ENCODE measurements around the gene TNKS1BP1. TPM values are rescaled to one million over a fixed set of nuclear protein-coding genes. Genes with fewer than 3 reads are reported as not detected.
"Not testable (repeated sequence)": the region's sequence is repeated elsewhere in the genome, so short reads cannot be mapped to it uniquely, and the experiment has no call there.

TNKS1BP1 gene
- total and polyA plus RNA-seq, 7 experiments from 2014 or later, result 2.8 to 22.0 (median 12.5) TPM

DNA sequence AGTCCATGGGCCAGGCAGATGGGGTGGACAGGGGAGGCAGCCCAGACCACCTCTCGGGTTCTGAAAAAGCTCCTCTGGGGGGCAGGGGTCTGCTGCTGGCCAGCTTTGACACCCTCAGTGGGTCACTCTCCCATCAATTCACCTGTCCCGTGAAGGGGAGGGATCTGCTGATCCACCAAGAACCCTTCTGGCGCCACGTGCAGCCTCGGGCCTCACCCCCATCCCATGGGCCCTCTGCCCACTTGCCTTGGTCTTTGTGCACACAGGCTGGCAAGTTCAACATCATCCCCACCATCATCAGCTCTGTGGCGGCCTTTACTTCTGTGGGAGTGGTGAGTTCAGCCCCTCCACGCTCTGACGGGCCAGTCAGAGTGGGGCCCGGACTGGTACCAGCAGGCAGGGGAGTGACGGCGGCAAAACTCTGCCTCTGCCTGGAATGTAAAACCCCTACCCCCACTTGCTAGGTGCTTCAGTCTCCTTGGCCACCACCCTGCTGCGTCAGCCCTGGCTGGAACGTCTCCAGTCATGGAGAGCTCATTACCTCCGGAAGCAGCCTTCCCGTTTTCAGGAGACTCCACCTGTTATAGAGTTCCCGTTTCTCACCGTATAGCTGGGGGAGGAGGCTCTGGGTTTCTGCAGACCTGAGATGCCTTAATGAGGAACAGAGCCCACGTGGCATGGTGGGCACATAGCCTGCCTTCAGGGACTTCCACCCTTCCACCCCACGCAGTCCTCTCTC, 43.5 kb upstream of the TNKS1BP1 start:
- peaks cover 0 to 2% (median 0%) of the 10 kb centered on the region in 5 donors for H3K27me3 Mint-ChIP-seq
- Histone ChIP-seq H3K9me3 (ENCODE audit: control insufficient read depth in 2 of 3, low read length in 3 of 3) (no peaks in the 10 kb centered on the region), H3K4me1 (ENCODE audit: control insufficient read depth in 2 of 2, insufficient read depth in 2 of 2, low read length in 2 of 2) (no peaks in the 10 kb centered on the region), H3K4me3 (ENCODE audit: low read length) (no peak overlapping the region), H3K27me3 (ENCODE audit: control insufficient read depth in 2 of 2, insufficient read depth in 2 of 2, low read length in 2 of 2) (peaks cover 0 to 5% of the 10 kb centered on the region in 2 donors), H3K27ac (ENCODE audit: low read depth, low read length) (no peak overlapping the region), H3K36me3 (ENCODE audit: control insufficient read depth in 2 of 3, insufficient read depth in 3 of 3, low read length in 3 of 3) (no peaks in the 10 kb centered on the region)
- H3K4me3 Mint-ChIP-seq, result no peak overlapping the region
- no peaks in the 10 kb centered on the region for H3K9me3 Mint-ChIP-seq
- no peak for DNase-seq
- no peak for ATAC-seq
- H3K36me3 Mint-ChIP-seq, result no peaks in the 10 kb centered on the region
- intact Hi-C loops (cut with micrococcal nuclease), result no loop called here
- no peaks in the 10 kb centered on the region for H3K4me1 Mint-ChIP-seq
- H3K27ac Mint-ChIP-seq, result no peak overlapping the region
- POLR2A ChIA-PET, result no interaction called here
- CTCF ChIA-PET, result interaction anchor here (0.5 to 1.1 kb wide), 2 partner anchors 20 to 1117 kb away, joined by 3 read pairs; no protein-coding TSS in a partner anchor

DNA sequence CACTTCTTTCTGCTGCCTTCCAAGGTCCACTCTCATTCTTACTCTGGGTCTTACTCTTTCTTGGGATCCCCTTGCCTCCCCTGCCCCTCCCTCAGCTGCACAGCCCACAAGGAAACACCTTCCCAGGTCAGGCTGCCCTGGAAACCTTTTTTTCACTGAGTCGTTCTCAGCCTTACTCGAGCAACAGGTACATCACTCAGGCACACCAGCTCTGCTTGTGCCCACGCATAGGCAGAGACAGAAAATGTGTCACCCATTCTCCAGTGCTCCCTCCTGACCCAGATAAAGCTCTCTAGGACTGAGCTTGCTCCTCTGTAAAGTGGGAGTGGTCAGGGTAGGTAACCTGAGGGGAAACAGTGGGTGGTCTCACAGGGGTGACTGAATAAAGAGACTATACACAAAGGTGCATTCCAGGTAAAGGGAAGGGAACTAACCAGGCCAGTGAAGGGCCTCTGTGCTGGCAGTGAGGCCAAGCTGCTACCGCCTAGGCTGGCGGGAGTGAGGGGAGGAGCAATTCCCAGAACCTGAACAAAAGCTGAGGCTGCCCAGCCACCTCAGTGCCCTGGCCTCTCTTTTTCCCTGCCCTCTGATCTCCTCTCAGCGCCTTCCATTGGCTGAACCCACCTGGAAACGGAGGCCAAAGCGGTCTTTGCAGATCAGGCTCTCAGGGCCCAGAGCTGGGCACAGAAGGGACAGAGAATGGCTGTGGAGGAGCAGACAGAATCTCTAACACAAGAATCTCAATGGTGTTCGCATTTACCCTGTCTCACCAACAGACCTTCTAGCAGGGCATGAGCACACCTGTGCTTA, 40.3 kb upstream of the TNKS1BP1 start:
- H3K9me3 ChIP-seq (ENCODE audit: control insufficient read depth in 2 of 3, low read length in 3 of 3), result no peaks in the 10 kb centered on the region
- Mint-ChIP-seq H3K27ac (no peak overlapping the region), H3K27me3 (peaks cover 0 to 7% (median 3%) of the 10 kb centered on the region in 5 donors), H3K9me3 (peaks cover 0 to 2% (median 0%) of the 10 kb centered on the region in 11 donors), H3K4me1 (no peaks in the 10 kb centered on the region), H3K4me3 (no peak overlapping the region), H3K36me3 (no peaks in the 10 kb centered on the region)
- H3K36me3 ChIP-seq (ENCODE audit: control insufficient read depth in 2 of 3, insufficient read depth in 3 of 3, low read length in 3 of 3), result no peaks in the 10 kb centered on the region
- H3K27ac ChIP-seq (ENCODE audit: low read depth, low read length), result no peak overlapping the region
- ATAC-seq (no peak), DNase-seq (no peak)
- H3K4me3 ChIP-seq (ENCODE audit: low read length), result no peak overlapping the region
- H3K4me1 ChIP-seq (ENCODE audit: control insufficient read depth in 2 of 2, insufficient read depth in 2 of 2, low read length in 2 of 2), result no peaks in the 10 kb centered on the region
- intact Hi-C loops (cut with micrococcal nuclease), result no loop called here
- POLR2A ChIA-PET, result no interaction called here
- CTCF ChIA-PET, result no interaction called here
- H3K27me3 ChIP-seq (ENCODE audit: control insufficient read depth in 2 of 2, insufficient read depth in 2 of 2, low read length in 2 of 2), result peaks cover 0 to 5% of the 10 kb centered on the region in 2 donors

GRCh38 chr11:57363131-57364080, 38.7 kb upstream of the TNKS1BP1 start:
- CTCF ChIA-PET, result interaction anchor here (1.7 kb wide), 1 partner anchor 10 kb away, joined by 8 read pairs; no protein-coding TSS in a partner anchor
- H3K36me3 ChIP-seq (ENCODE audit: control insufficient read depth in 2 of 3, insufficient read depth in 3 of 3, low read length in 3 of 3), result no peaks in the 10 kb centered on the region

GRCh38 chr11:57361926-57362325, 37.2 kb upstream of the TNKS1BP1 start:
- no peaks in the 10 kb centered on the region for H3K9me3 ChIP-seq (ENCODE audit: control insufficient read depth in 2 of 3, low read length in 3 of 3)
- H3K9me3 Mint-ChIP-seq, result peaks cover 0 to 2% (median 0%) of the 10 kb centered on the region in 11 donors
- no peak overlapping the region for H3K27ac ChIP-seq (ENCODE audit: low read depth, low read length)
- H3K36me3 Mint-ChIP-seq, result no peaks in the 10 kb centered on the region
- H3K4me1 ChIP-seq (ENCODE audit: control insufficient read depth in 2 of 2, insufficient read depth in 2 of 2, low read length in 2 of 2), result no peaks in the 10 kb centered on the region
- H3K27me3 Mint-ChIP-seq, result peaks cover 0 to 7% (median 3%) of the 10 kb centered on the region in 5 donors
- no peaks in the 10 kb centered on the region for H3K4me1 Mint-ChIP-seq
- H3K4me3 Mint-ChIP-seq, result no peak overlapping the region
- ChIA-PET POLR2A (no interaction called here), CTCF (interaction anchor here (0.7 to 1.7 kb wide), 2 partner anchors 9 to 16 kb away, joined by 3 to 8 read pairs; no protein-coding TSS in a partner anchor)
- H3K27ac Mint-ChIP-seq, result no peak overlapping the region
- H3K4me3 ChIP-seq (ENCODE audit: low read length), result no peak overlapping the region
- peaks cover 0 to 5% of the 10 kb centered on the region in 2 donors for H3K27me3 ChIP-seq (ENCODE audit: control insufficient read depth in 2 of 2, insufficient read depth in 2 of 2, low read length in 2 of 2)
- intact Hi-C loops (cut with micrococcal nuclease), result no loop called here
- DNase-seq (no peak), ATAC-seq (no peak)
- no peaks in the 10 kb centered on the region for H3K36me3 ChIP-seq (ENCODE audit: control insufficient read depth in 2 of 3, insufficient read depth in 3 of 3, low read length in 3 of 3)

More at GRCh38 chr11:57363131-57364080, 38.7 kb upstream of the TNKS1BP1 start:
- POLR2A ChIA-PET, result no interaction called here
- Histone ChIP-seq H3K4me1 (ENCODE audit: control insufficient read depth in 2 of 2, insufficient read depth in 2 of 2, low read length in 2 of 2) (no peaks in the 10 kb centered on the region), H3K27me3 (ENCODE audit: control insufficient read depth in 2 of 2, insufficient read depth in 2 of 2, low read length in 2 of 2) (peaks cover 0 to 5% of the 10 kb centered on the region in 2 donors), H3K9me3 (ENCODE audit: control insufficient read depth in 2 of 3, low read length in 3 of 3) (no peaks in the 10 kb centered on the region), H3K27ac (ENCODE audit: low read depth, low read length) (no peak overlapping the region), H3K4me3 (ENCODE audit: low read length) (no peak overlapping the region)
- Mint-ChIP-seq H3K4me3 (no peak overlapping the region), H3K36me3 (no peaks in the 10 kb centered on the region), H3K27ac (no peak overlapping the region), H3K27me3 (peaks cover 0 to 7% (median 3%) of the 10 kb centered on the region in 5 donors), H3K9me3 (peaks cover 0 to 2% (median 0%) of the 10 kb centered on the region in 11 donors), H3K4me1 (no peaks in the 10 kb centered on the region)
- intact Hi-C loops (cut with micrococcal nuclease), result no loop called here
- ATAC-seq, result no peak
- no peak for DNase-seq

DNA sequence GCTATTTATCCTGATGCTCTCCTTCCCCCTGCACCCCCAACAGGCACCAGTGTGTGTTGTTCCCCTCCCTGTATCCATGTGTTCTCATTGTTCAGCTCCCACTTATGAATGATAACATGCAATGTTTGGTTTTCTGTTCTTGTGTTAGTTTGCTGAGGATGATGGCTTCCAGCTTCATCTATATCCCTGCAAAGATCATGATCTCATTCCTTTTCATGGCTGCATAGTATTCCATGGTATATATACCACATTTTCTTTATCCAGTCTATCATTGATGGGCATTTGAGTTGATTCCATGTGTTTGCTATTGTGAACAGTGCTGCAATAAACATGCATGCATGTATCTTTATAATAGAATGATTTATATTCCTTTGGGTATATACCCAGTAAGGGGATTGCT, 36.7 kb upstream of the TNKS1BP1 start:
- H3K4me3 ChIP-seq (ENCODE audit: low read length); intact Hi-C loops (cut with micrococcal nuclease); H3K4me3 Mint-ChIP-seq; H3K36me3 Mint-ChIP-seq; H3K27me3 ChIP-seq (ENCODE audit: control insufficient read depth in 2 of 2, insufficient read depth in 2 of 2, low read length in 2 of 2); H3K9me3 ChIP-seq (ENCODE audit: control insufficient read depth in 2 of 3, low read length in 3 of 3); H3K4me1 ChIP-seq (ENCODE audit: control insufficient read depth in 2 of 2, insufficient read depth in 2 of 2, low read length in 2 of 2); ATAC-seq; H3K27ac ChIP-seq (ENCODE audit: low read depth, low read length); H3K36me3 ChIP-seq (ENCODE audit: control insufficient read depth in 2 of 3, insufficient read depth in 3 of 3, low read length in 3 of 3); DNase-seq; H3K4me1 Mint-ChIP-seq; H3K9me3 Mint-ChIP-seq; POLR2A ChIA-PET: not testable (repeated sequence)
- H3K27ac Mint-ChIP-seq, result peak overlapping the region in 1 of 9 donors; percentile 56
- CTCF ChIA-PET, result interaction anchor here (0.7 to 1.7 kb wide), 3 partner anchors 8 to 16 kb away, joined by 3 to 8 read pairs (median 3); no protein-coding TSS in a partner anchor
- H3K27me3 Mint-ChIP-seq, result peaks cover 0 to 11% (median 5%) of the 10 kb centered on the region in 5 donors

GRCh38 chr11:57360991-57361390, 36.2 kb upstream of the TNKS1BP1 start:
- H3K9me3 Mint-ChIP-seq, result peaks cover 0 to 2% (median 0%) of the 10 kb centered on the region in 11 donors
- DNase-seq (no peak), ATAC-seq (no peak)
- intact Hi-C loops (cut with micrococcal nuclease), result no loop called here
- H3K27ac Mint-ChIP-seq, result no peak overlapping the region
- H3K27me3 ChIP-seq (ENCODE audit: control insufficient read depth in 2 of 2, insufficient read depth in 2 of 2, low read length in 2 of 2), result peaks cover 0 to 5% of the 10 kb centered on the region in 2 donors
- H3K36me3 ChIP-seq (ENCODE audit: control insufficient read depth in 2 of 3, insufficient read depth in 3 of 3, low read length in 3 of 3), result no peaks in the 10 kb centered on the region
- peaks cover 0 to 4% (median 0%) of the 10 kb centered on the region in 7 donors for H3K4me1 Mint-ChIP-seq
- no peak overlapping the region for H3K4me3 ChIP-seq (ENCODE audit: low read length)
- POLR2A ChIA-PET, result interaction anchor here (0.6 kb wide), 1 partner anchor 97 kb away, joined by 5 read pairs; no protein-coding TSS in a partner anchor
- H3K27ac ChIP-seq (ENCODE audit: low read depth, low read length), result no peak overlapping the region
- H3K4me1 ChIP-seq (ENCODE audit: control insufficient read depth in 2 of 2, insufficient read depth in 2 of 2, low read length in 2 of 2), result no peaks in the 10 kb centered on the region
- no peak overlapping the region for H3K4me3 Mint-ChIP-seq
- H3K9me3 ChIP-seq (ENCODE audit: control insufficient read depth in 2 of 3, low read length in 3 of 3), result no peaks in the 10 kb centered on the region
- no peaks in the 10 kb centered on the region for H3K36me3 Mint-ChIP-seq
- CTCF ChIA-PET, result interaction anchor here (0.7 kb wide), 1 partner anchor 13 kb away, joined by 3 read pairs; no protein-coding TSS in a partner anchor
- peaks cover 0 to 13% (median 5%) of the 10 kb centered on the region in 5 donors for H3K27me3 Mint-ChIP-seq
